GM23338 (cell line): ENCODE measurements around the gene MAP3K5. TPM values are rescaled to one million over a fixed set of nuclear protein-coding genes. Genes with fewer than 3 reads are reported as not detected.

ENCODE experiments used
- ATAC-seq: fragments of 200-7000 bp; cut with Tn5 transposase; 3 replicates; pipeline ENCODE4 v1.9.1; 2020
- DNase-seq: peaks from one replicate; pipeline ENCODE4 v3.0.0-alpha.2; 2015; ENCODE audit warnings: low spot score
- H2AFZ ChIP-seq: fragments of 200-600 bp; sonication (generic); 2 replicates; pipeline ENCODE4 v1.8.0; 2016; ENCODE audit warnings: antibody characterized with exemption, mild to moderate bottlenecking, moderate library complexity
- H3F3A ChIP-seq: fragments of 200-600 bp; sonication (generic); replicated peaks from 2 replicates; pipeline ENCODE4 v1.8.0; 2017; ENCODE audit warnings: antibody characterized with exemption, mixed run types, low read depth
- H3K27ac ChIP-seq: fragments of 200-600 bp; sonication (generic); 2 replicates; pipeline ENCODE4 v1.6.1; 2016; ENCODE audit warnings: low read depth
- H3K27me3 ChIP-seq: fragments of 200-600 bp; sonication (generic); 2 replicates; pipeline ENCODE4 v1.8.0; 2016; ENCODE audit warnings: mild to moderate bottlenecking, mixed run types, moderate library complexity; ENCODE audit not compliant: insufficient read depth
- H3K36me3 ChIP-seq: fragments of 200-600 bp; sonication (generic); 2 replicates; pipeline ENCODE4 v1.8.0; 2016; ENCODE audit warnings: mild to moderate bottlenecking; ENCODE audit not compliant: insufficient read depth
- H3K4me1 ChIP-seq: fragments of 200-600 bp; sonication (generic); 2 replicates; pipeline ENCODE4 v1.8.0; 2016; ENCODE audit warnings: mild to moderate bottlenecking, moderate library complexity; ENCODE audit not compliant: insufficient read depth
- H3K4me2 ChIP-seq: fragments of 200-600 bp; sonication (generic); 2 replicates; pipeline ENCODE4 v1.7.1; 2017; ENCODE audit warnings: mixed run types
- H3K4me3 ChIP-seq: fragments of 200-600 bp; sonication (generic); 2 replicates; pipeline ENCODE4 v1.6.1; 2016; ENCODE audit warnings: mixed run types
- H3K79me2 ChIP-seq: fragments of 200-600 bp; sonication (generic); replicated peaks from 2 replicates; pipeline ENCODE4 v1.8.0; 2017; ENCODE audit warnings: mild to moderate bottlenecking; ENCODE audit not compliant: insufficient read depth
- H3K9me2 ChIP-seq: fragments of 200-600 bp; sonication (generic); 2 replicates; pipeline ENCODE4 v1.8.0; 2017; ENCODE audit not compliant: insufficient read depth
- H4K20me1 ChIP-seq: fragments of 200-600 bp; sonication (generic); replicated peaks from 2 replicates; pipeline ENCODE4 v1.8.0; 2017; ENCODE audit warnings: mild to moderate bottlenecking; ENCODE audit not compliant: insufficient read depth
- H3K27ac Mint-ChIP-seq: 2 replicates; pipeline ENCODE4 v1.8.0; 2020; ENCODE audit warnings: inconsistent platforms, mild to moderate bottlenecking, moderate library complexity, mixed read lengths
- H3K27me3 Mint-ChIP-seq: 3 replicates; pipeline ENCODE4 v1.8.0; 2022; ENCODE audit warnings: low read depth, mild to moderate bottlenecking, moderate library complexity, mixed read lengths, inconsistent platforms; ENCODE audit not compliant: insufficient read depth, poor library complexity
- H3K36me3 Mint-ChIP-seq: 3 replicates; pipeline ENCODE4 v1.8.0; 2021; ENCODE audit warnings: low read depth, mild to moderate bottlenecking, inconsistent platforms, moderate library complexity, mixed read lengths
- H3K4me1 Mint-ChIP-seq: 3 replicates; pipeline ENCODE4 v1.8.0; 2020; ENCODE audit warnings: mild to moderate bottlenecking, inconsistent platforms, mixed read lengths
- H3K4me3 Mint-ChIP-seq: 3 replicates; pipeline ENCODE4 v1.8.0; 2021; ENCODE audit warnings: moderate library complexity, mild to moderate bottlenecking, inconsistent platforms, mixed read lengths
- H3K9me3 Mint-ChIP-seq: 3 replicates; pipeline ENCODE4 v1.8.0; 2020; ENCODE audit warnings: moderate library complexity, mild to moderate bottlenecking, inconsistent platforms, mixed read lengths
- CREB1 ChIP-seq: fragments of 250-450 bp; sonication (Bioruptor Pico); IDR thresholded peaks from 2 replicates; pipeline ENCODE4 v1.5.0; 2020; ENCODE audit warnings: low read depth, mild to moderate bottlenecking, moderate library complexity
- EZH2phosphoT487 ChIP-seq: fragments of 200-600 bp; sonication (generic); IDR thresholded peaks from one replicate; pipeline ENCODE4 v1.8.1; 2018; ENCODE audit warnings: antibody characterized with exemption; ENCODE audit not compliant: unreplicated experiment
- NANOG ChIP-seq: IDR thresholded peaks from 2 replicates; pipeline ENCODE4 v1.6.1; 2016; ENCODE audit warnings: antibody characterized with exemption, borderline replicate concordance
- POLR2AphosphoS5 ChIP-seq: IDR thresholded peaks from 2 replicates; pipeline ENCODE4 v1.6.1; 2016; ENCODE audit warnings: antibody characterized with exemption, low read depth
- STAT1 ChIP-seq: IDR thresholded peaks from one replicate; pipeline ENCODE4 v1.6.1; 2016; ENCODE audit warnings: antibody characterized with exemption; ENCODE audit not compliant: unreplicated experiment
- ZNF114 ChIP-seq: fragments of 250-450 bp; sonication (Bioruptor Pico); IDR thresholded peaks from 2 replicates; pipeline ENCODE4 v1.5.0; 2020; ENCODE audit warnings: mild to moderate bottlenecking, moderate library complexity
- polyA plus RNA-seq: library from polyadenylated mRNA; unstranded; fragments of >200 nt; fragmentation: Nextera tagmentation; extraction: Ambion mirVana; gene quantifications from 2 replicates; pipeline ENCODE4 v1.2.1, GENCODE V29; 2016
- total RNA-seq: library from RNA; depleted of rRNA; stranded (reverse); fragments of >200 nt; shearing (Covaris generic); gene quantifications from 2 replicates; pipeline ENCODE4 v1.2.3, GENCODE V29; 2014
- TF ChIP-seq, protein P1 (sequence below): fragments of 250-450 bp; sonication (Bioruptor Pico); IDR thresholded peaks from 2 replicates; pipeline ENCODE4 v1.5.0; 2020; ENCODE audit warnings: mild to moderate bottlenecking, moderate library complexity
- TF ChIP-seq, protein P2 (sequence below): IDR thresholded peaks from one replicate; pipeline ENCODE4 v1.6.1; 2018; ENCODE audit warnings: antibody characterized with exemption; ENCODE audit not compliant: unreplicated experiment
- TF ChIP-seq, protein P3 (sequence below): IDR thresholded peaks from 2 replicates; pipeline ENCODE4 v1.6.1; 2016; ENCODE audit warnings: antibody characterized with exemption

The MAP3K5 gene
- total and polyA plus RNA-seq, 2 experiments from 2014 or later: 0.76 to 2.8 TPM

DNA sequence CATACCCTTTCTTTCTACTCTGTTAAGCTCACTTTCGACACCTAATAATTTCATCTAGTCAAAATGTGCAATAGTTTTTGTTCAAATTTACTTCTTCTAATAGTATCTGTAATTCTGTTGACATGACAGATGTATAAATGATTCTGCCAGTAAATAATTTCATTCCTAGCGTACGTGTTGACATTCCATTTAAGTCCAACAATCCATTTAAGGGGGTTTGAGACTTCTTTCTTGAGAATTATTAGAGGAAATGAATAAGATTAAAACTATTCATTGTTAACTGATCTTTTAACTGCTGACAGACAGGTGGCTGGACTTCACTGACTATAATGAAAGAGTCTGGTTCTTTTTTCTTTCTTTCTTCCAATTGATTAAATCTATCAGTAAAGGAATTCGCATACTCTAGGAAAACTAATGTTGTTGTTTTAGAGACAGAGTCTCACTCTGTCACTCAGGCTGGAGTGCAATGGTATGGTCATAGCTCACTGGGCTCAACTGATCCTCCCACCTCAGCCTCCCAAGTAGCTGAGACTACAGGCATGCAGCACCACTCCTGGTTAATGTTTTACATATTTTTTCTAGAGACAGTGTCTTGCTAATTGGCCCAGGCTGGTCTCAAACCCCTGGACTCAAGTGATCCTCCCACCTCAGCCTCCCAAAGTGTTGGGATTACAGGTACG, 55.9 kb downstream of the MAP3K5 start:
- Mint-ChIP-seq H3K27ac (no peak overlapping the region), H3K4me3 (no peak overlapping the region), H3K4me1 (peaks cover 8% of the 10 kb centered on the region), H3K27me3 (no peaks in the 10 kb centered on the region), H3K9me3 (no peaks in the 10 kb centered on the region), H3K36me3 (no peaks in the 10 kb centered on the region)
- Histone ChIP-seq H3K27ac (no peak overlapping the region), H3K4me3 (no peak overlapping the region), H3F3A (no peaks in the 10 kb centered on the region), H3K27me3 (no peaks in the 10 kb centered on the region), H3K4me2 (no peak overlapping the region), H2AFZ (no peak overlapping the region), H3K36me3 (no peaks in the 10 kb centered on the region), H3K9me2 (no peaks in the 10 kb centered on the region), H4K20me1 (no peaks in the 10 kb centered on the region), H3K4me1 (no peaks in the 10 kb centered on the region; the same call in 1 of the 2 replicates), H3K79me2 (no peaks in the 10 kb centered on the region)
- no peak for DNase-seq
- TF ChIP-seq POLR2AphosphoS5 (no peak), NANOG (no peak), EZH2phosphoT487 (no peak), CREB1 (CRISPR knock-in tag) (no peak)
- TF ChIP-seq, protein P1, sequence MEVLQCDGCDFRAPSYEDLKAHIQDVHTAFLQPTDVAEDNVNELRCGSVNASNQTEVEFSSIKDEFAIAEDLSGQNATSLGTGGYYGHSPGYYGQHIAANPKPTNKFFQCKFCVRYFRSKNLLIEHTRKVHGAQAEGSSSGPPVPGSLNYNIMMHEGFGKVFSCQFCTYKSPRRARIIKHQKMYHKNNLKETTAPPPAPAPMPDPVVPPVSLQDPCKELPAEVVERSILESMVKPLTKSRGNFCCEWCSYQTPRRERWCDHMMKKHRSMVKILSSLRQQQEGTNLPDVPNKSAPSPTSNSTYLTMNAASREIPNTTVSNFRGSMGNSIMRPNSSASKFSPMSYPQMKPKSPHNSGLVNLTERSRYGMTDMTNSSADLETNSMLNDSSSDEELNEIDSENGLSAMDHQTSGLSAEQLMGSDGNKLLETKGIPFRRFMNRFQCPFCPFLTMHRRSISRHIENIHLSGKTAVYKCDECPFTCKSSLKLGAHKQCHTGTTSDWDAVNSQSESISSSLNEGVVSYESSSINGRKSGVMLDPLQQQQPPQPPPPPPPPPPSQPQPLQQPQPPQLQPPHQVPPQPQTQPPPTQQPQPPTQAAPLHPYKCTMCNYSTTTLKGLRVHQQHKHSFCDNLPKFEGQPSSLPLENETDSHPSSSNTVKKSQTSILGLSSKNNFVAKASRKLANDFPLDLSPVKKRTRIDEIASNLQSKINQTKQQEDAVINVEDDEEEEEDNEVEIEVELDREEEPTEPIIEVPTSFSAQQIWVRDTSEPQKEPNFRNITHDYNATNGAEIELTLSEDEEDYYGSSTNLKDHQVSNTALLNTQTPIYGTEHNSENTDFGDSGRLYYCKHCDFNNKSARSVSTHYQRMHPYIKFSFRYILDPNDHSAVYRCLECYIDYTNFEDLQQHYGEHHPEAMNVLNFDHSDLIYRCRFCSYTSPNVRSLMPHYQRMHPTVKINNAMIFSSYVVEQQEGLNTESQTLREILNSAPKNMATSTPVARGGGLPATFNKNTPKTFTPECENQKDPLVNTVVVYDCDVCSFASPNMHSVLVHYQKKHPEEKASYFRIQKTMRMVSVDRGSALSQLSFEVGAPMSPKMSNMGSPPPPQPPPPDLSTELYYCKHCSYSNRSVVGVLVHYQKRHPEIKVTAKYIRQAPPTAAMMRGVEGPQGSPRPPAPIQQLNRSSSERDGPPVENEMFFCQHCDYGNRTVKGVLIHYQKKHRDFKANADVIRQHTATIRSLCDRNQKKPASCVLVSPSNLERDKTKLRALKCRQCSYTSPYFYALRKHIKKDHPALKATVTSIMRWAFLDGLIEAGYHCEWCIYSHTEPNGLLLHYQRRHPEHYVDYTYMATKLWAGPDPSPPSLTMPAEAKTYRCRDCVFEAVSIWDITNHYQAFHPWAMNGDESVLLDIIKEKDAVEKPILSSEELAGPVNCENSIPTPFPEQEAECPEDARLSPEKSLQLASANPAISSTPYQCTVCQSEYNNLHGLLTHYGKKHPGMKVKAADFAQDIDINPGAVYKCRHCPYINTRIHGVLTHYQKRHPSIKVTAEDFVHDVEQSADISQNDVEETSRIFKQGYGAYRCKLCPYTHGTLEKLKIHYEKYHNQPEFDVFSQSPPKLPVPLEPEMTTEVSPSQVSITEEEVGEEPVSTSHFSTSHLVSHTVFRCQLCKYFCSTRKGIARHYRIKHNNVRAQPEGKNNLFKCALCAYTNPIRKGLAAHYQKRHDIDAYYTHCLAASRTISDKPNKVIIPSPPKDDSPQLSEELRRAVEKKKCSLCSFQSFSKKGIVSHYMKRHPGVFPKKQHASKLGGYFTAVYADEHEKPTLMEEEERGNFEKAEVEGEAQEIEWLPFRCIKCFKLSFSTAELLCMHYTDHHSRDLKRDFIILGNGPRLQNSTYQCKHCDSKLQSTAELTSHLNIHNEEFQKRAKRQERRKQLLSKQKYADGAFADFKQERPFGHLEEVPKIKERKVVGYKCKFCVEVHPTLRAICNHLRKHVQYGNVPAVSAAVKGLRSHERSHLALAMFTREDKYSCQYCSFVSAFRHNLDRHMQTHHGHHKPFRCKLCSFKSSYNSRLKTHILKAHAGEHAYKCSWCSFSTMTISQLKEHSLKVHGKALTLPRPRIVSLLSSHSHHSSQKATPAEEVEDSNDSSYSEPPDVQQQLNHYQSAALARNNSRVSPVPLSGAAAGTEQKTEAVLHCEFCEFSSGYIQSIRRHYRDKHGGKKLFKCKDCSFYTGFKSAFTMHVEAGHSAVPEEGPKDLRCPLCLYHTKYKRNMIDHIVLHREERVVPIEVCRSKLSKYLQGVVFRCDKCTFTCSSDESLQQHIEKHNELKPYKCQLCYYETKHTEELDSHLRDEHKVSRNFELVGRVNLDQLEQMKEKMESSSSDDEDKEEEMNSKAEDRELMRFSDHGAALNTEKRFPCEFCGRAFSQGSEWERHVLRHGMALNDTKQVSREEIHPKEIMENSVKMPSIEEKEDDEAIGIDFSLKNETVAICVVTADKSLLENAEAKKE (CRISPR knock-in tag): no peak
- ATAC-seq: no peak

DNA sequence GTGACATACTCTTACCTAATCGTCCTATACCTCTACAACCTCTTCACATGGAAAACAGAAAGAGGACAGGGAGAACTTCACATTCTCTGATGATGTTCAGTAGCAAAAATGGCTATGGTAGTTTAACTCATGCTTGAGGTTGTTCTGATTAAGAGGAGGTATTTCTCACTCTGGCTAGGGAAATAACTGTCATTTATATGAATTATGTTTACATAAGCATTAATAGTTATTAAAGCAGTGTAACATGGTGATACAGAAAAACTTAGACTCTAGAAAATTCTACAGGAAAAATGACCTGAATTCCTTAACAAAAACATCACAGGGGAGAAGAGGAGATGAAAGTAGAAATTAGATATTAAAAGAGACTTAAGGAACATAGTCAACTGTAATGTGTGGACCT, 57.3 kb downstream of the MAP3K5 start:
- ATAC-seq: no peak
- H3K4me3 ChIP-seq: no peak overlapping the region
- no peak overlapping the region for H3K4me3 Mint-ChIP-seq
- H3F3A ChIP-seq: no peaks in the 10 kb centered on the region
- H2AFZ ChIP-seq: no peak overlapping the region
- DNase-seq: no peak
- no peak overlapping the region for H3K27ac Mint-ChIP-seq
- peaks cover under 1% of the 10 kb centered on the region for H3K4me1 Mint-ChIP-seq
- H4K20me1 ChIP-seq: no peaks in the 10 kb centered on the region
- no peaks in the 10 kb centered on the region for H3K36me3 ChIP-seq
- H3K27me3 ChIP-seq: no peaks in the 10 kb centered on the region
- H3K9me3 Mint-ChIP-seq: no peaks in the 10 kb centered on the region
- no peaks in the 10 kb centered on the region for H3K79me2 ChIP-seq
- H3K27me3 Mint-ChIP-seq: no peaks in the 10 kb centered on the region
- TF ChIP-seq ZNF114 (CRISPR knock-in tag) (no peak), STAT1 (no peak), CREB1 (CRISPR knock-in tag) (no peak)
- TF ChIP-seq, protein P2, sequence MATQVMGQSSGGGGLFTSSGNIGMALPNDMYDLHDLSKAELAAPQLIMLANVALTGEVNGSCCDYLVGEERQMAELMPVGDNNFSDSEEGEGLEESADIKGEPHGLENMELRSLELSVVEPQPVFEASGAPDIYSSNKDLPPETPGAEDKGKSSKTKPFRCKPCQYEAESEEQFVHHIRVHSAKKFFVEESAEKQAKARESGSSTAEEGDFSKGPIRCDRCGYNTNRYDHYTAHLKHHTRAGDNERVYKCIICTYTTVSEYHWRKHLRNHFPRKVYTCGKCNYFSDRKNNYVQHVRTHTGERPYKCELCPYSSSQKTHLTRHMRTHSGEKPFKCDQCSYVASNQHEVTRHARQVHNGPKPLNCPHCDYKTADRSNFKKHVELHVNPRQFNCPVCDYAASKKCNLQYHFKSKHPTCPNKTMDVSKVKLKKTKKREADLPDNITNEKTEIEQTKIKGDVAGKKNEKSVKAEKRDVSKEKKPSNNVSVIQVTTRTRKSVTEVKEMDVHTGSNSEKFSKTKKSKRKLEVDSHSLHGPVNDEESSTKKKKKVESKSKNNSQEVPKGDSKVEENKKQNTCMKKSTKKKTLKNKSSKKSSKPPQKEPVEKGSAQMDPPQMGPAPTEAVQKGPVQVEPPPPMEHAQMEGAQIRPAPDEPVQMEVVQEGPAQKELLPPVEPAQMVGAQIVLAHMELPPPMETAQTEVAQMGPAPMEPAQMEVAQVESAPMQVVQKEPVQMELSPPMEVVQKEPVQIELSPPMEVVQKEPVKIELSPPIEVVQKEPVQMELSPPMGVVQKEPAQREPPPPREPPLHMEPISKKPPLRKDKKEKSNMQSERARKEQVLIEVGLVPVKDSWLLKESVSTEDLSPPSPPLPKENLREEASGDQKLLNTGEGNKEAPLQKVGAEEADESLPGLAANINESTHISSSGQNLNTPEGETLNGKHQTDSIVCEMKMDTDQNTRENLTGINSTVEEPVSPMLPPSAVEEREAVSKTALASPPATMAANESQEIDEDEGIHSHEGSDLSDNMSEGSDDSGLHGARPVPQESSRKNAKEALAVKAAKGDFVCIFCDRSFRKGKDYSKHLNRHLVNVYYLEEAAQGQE: no peak
- TF ChIP-seq, protein P3, sequence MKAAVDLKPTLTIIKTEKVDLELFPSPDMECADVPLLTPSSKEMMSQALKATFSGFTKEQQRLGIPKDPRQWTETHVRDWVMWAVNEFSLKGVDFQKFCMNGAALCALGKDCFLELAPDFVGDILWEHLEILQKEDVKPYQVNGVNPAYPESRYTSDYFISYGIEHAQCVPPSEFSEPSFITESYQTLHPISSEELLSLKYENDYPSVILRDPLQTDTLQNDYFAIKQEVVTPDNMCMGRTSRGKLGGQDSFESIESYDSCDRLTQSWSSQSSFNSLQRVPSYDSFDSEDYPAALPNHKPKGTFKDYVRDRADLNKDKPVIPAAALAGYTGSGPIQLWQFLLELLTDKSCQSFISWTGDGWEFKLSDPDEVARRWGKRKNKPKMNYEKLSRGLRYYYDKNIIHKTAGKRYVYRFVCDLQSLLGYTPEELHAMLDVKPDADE: no peak
- no peak overlapping the region for H3K4me2 ChIP-seq
- no peaks in the 10 kb centered on the region; the same call in 1 of the 2 replicates for H3K4me1 ChIP-seq
- no peak overlapping the region for H3K27ac ChIP-seq
- H3K36me3 Mint-ChIP-seq: no peaks in the 10 kb centered on the region
- no peaks in the 10 kb centered on the region for H3K9me2 ChIP-seq
